ENCODE data around the gene RBP3. TPM values are rescaled to one million over a fixed set of nuclear protein-coding genes. Genes with fewer than 3 reads are reported as not detected.

RBP3 gene
- total and polyA plus RNA-seq, 2 of the 4 experiments (the other 2 are of a cell fraction) = not detected

- Histone ChIP-seq H2BK15ac (ENCODE audit: low read depth, low read length) (no peak overlapping the region), H2AFZ (replicated peaks; ENCODE audit: low read length, poor library complexity) (no peak overlapping the region), H3K18ac (ENCODE audit: low read depth, low read length) (no peak overlapping the region), H2AK5ac (ENCODE audit: low read depth, low read length) (no peak overlapping the region), H3K23ac (ENCODE audit: low read depth, low read length) (no peak overlapping the region), H4K91ac (ENCODE audit: insufficient read depth, low read depth, low read length) (no peak overlapping the region), H3K9me3 (ENCODE audit: control insufficient read depth, insufficient read depth, low read length) (no peaks in the 10 kb centered on the region), H3K9me1 (ENCODE audit: insufficient read depth, low read length) (peaks cover 4% of the 10 kb centered on the region; the same call in 1 of the 2 replicates), H4K8ac (ENCODE audit: low read depth in 2 of 2, low read length in 2 of 2) (no peak overlapping the region), H2BK20ac (ENCODE audit: low read depth, low read length) (no peak overlapping the region), H2BK5ac (ENCODE audit: low read depth, low read length, poor library complexity, severe bottlenecking) (no peak overlapping the region), H3K9ac (ENCODE audit: low read depth, low read length) (no peak overlapping the region), H3K56ac (ENCODE audit: extremely low read depth, insufficient read depth, low read length) (no peak overlapping the region), H4K20me1 (ENCODE audit: insufficient read depth, low read length) (no peaks in the 10 kb centered on the region), H3K27me3 (ENCODE audit: control insufficient read depth, insufficient read depth, low read length) (peaks cover 8% of the 10 kb centered on the region), H3K4me2 (ENCODE audit: low read depth, low read length) (no peak overlapping the region), H3K27ac (ENCODE audit: insufficient read depth, low read length) (no peak overlapping the region), H3K14ac (replicated peaks; ENCODE audit: low read depth, low read length) (no peak overlapping the region), H2BK120ac (ENCODE audit: low read depth, low read length) (no peak overlapping the region), H4K5ac (ENCODE audit: low read depth, low read length) (no peak overlapping the region), H2AK9ac (replicated peaks; ENCODE audit: low read depth, low read length, poor library complexity) (peak overlapping the region; percentile 1), H3K4me3 (ENCODE audit: insufficient read depth, low read depth, low read length) (no peak overlapping the region), H3K4ac (ENCODE audit: low read depth, low read length) (no peak overlapping the region), H3K36me3 (ENCODE audit: control insufficient read depth, insufficient read depth, low read length) (no peaks in the 10 kb centered on the region), H3K4me1 (ENCODE audit: control insufficient read depth, insufficient read depth, low read length) (peaks cover 1% of the 10 kb centered on the region; the same call in 1 of the 2 replicates), H3K79me1 (ENCODE audit: low read depth in 1 of 2, low read length in 2 of 2) (no peaks in the 10 kb centered on the region)
- ChIA-PET POLR2A (ENCODE audit: unreplicated experiment) (no interaction called here), CTCF (interaction anchor here (0.6 kb wide), 1 partner anchor 105 kb away, joined by 3 read pairs; no protein-coding TSS in a partner anchor)
- dilution Hi-C loops (cut with HindIII; ENCODE audit: low sequenced_read_pairs, unreplicated experiment) (no loop called here), in situ Hi-C loops (cut with MboI; ENCODE audit: low sequenced_read_pairs) (no loop called here), intact Hi-C loops (cut with micrococcal nuclease) (no loop called here)
- no CpG with 5 or more reads among the region's 3 CpGs for WGBS, 2 experiments (ENCODE audit: extremely low coverage in 2 of 2, insufficient read length in 1 of 2)
- TF ChIP-seq RAD21 (IDR thresholded peaks at IDR 0.05; ENCODE audit: low read length) (no peak), RFX5 (IDR thresholded peaks at IDR 0.05; ENCODE audit: low read depth, low read length) (no peak), BHLHE40 (IDR thresholded peaks at IDR 0.05; ENCODE audit: low read depth, low read length) (no peak), RCOR1 (IDR thresholded peaks at IDR 0.05; ENCODE audit: insufficient replicate concordance, low read length) (no peak), FOS (IDR thresholded peaks at IDR 0.05; ENCODE audit: low read depth, low read length) (no peak)
- ATAC-seq (ENCODE audit: low read depth) = no peak
- DNase-seq = no peak
- no TSS peak for BruUV-seq (replicated peaks)
These were observed 15.8 kb upstream of the RBP3 start for GRCh38 chr10:47332371-47332770.

All from IMR-90 (cell line).